Activated CD8-positive, alpha-beta T cell treated with anti-CD3 and anti-CD28 coated beads for 36 hours (primary cell): ENCODE data around the gene PNLIPRP3. TPM values are rescaled to one million over a fixed set of nuclear protein-coding genes. Genes with fewer than 3 reads are reported as not detected.

Experiments
- ATAC-seq: fragments of 200-7000 bp; cut with Tn5 transposase; one replicate; pipeline ENCODE4 v1.10.0; 2021; ENCODE audit warnings: mild to moderate bottlenecking, moderate library complexity
- CTCF ChIA-PET: fragments of 350-600 bp; sonication (Branson Sonifier 250); formaldehyde crosslinking; loops from one replicate; lab custom pipeline; 2021; ENCODE audit warnings: antibody characterized with exemption; lab: Charles Lee
- POLR2A ChIA-PET: fragments of 350-600 bp; sonication (Branson Sonifier 250); formaldehyde crosslinking; loops from one replicate; lab custom pipeline; 2021; ENCODE audit warnings: antibody characterized with exemption; lab: Charles Lee
- DNase-seq: peaks from one replicate; pipeline ENCODE4 v3.0.0-alpha.2; 2020
- H3K27ac Mint-ChIP-seq: one replicate; pipeline ENCODE4 v1.8.0; 2021; ENCODE audit warnings: mild to moderate bottlenecking, mixed read lengths
- H3K27me3 Mint-ChIP-seq: one replicate; pipeline ENCODE4 v1.8.0; 2021; ENCODE audit warnings: mixed read lengths
- H3K36me3 Mint-ChIP-seq: one replicate; pipeline ENCODE4 v1.8.0; 2021; ENCODE audit warnings: low read depth, mixed read lengths
- H3K4me1 Mint-ChIP-seq: one replicate; pipeline ENCODE4 v1.8.0; 2021; ENCODE audit warnings: low read depth, mixed read lengths
- H3K4me3 Mint-ChIP-seq: one replicate; pipeline ENCODE4 v1.8.0; 2021; ENCODE audit warnings: mild to moderate bottlenecking, moderate library complexity, mixed read lengths
- H3K9me3 Mint-ChIP-seq: one replicate; pipeline ENCODE4 v1.8.0; 2021; ENCODE audit warnings: mixed read lengths
- CTCF ChIP-seq: fragments of 200-600 bp; IDR thresholded peaks from one replicate; pipeline ENCODE4 v1.8.0; 2022; ENCODE audit warnings: antibody characterized with exemption, mild to moderate bottlenecking
- intact Hi-C: fragments of 100-400 bp; cut with micrococcal nuclease; formaldehyde crosslinking; loops from one replicate; pipeline ENCODE4 v1.10.0; 2022
- total RNA-seq, 2 experiments: library from RNA; stranded (reverse); gene quantifications; one replicate each; pipeline ENCODE4 v1.2.3, GENCODE V29; 2021

The PNLIPRP3 gene
- total RNA-seq, 2 experiments from 2014 or later = not detected

- CTCF ChIA-PET = no interaction called here
- DNase-seq = no peak
- Mint-ChIP-seq H3K36me3 (no peaks in the 10 kb centered on the region), H3K4me3 (no peak overlapping the region), H3K4me1 (no peaks in the 10 kb centered on the region), H3K9me3 (no peaks in the 10 kb centered on the region), H3K27ac (no peak overlapping the region), H3K27me3 (peaks cover 4% of the 10 kb centered on the region)
- no peak for TF ChIP-seq CTCF
- POLR2A ChIA-PET = no interaction called here
- no peak for ATAC-seq
- intact Hi-C loops = no loop called here
Observed at GRCh38 chr10:116395223-116395985, 32.2 kb upstream of the PNLIPRP3 start.

GRCh38 chr10:116398224-116398623 lies 29.4 kb upstream of the PNLIPRP3 start:
- TF ChIP-seq CTCF = no peak
- ATAC-seq (no peak), DNase-seq (no peak)
- Mint-ChIP-seq H3K9me3 (no peaks in the 10 kb centered on the region), H3K4me1 (no peaks in the 10 kb centered on the region), H3K4me3 (no peak overlapping the region), H3K36me3 (no peaks in the 10 kb centered on the region), H3K27me3 (no peaks in the 10 kb centered on the region), H3K27ac (no peak overlapping the region)
- ChIA-PET CTCF (no interaction called here), POLR2A (no interaction called here)
- intact Hi-C loops = no loop called here

- no peak for TF ChIP-seq CTCF
- no peak overlapping the region for H3K4me3 Mint-ChIP-seq
Observed at GRCh38 chr10:116402858-116403257, 24.8 kb upstream of the PNLIPRP3 start.

GRCh38 chr10:116403740-116404250 lies 23.9 kb upstream of the PNLIPRP3 start:
- Mint-ChIP-seq H3K4me1 (no peaks in the 10 kb centered on the region), H3K36me3 (no peaks in the 10 kb centered on the region), H3K4me3 (no peak overlapping the region), H3K27ac (no peak overlapping the region), H3K9me3 (no peaks in the 10 kb centered on the region), H3K27me3 (no peaks in the 10 kb centered on the region)
- intact Hi-C loops = loop anchor here (10.0 kb wide), 1 partner anchor 61 kb away; no protein-coding TSS in a partner anchor
- ChIA-PET POLR2A (no interaction called here), CTCF (no interaction called here)
- TF ChIP-seq CTCF = no peak
- DNase-seq (no peak), ATAC-seq (no peak)

More at GRCh38 chr10:116402858-116403257, 24.8 kb upstream of the PNLIPRP3 start:
- DNase-seq (no peak), ATAC-seq (no peak)
- ChIA-PET CTCF (no interaction called here), POLR2A (no interaction called here)
- intact Hi-C loops = loop anchor here (10.0 kb wide), 1 partner anchor 62 kb away; no protein-coding TSS in a partner anchor
- Mint-ChIP-seq H3K27me3 (no peaks in the 10 kb centered on the region), H3K36me3 (no peaks in the 10 kb centered on the region), H3K4me1 (no peaks in the 10 kb centered on the region), H3K9me3 (no peaks in the 10 kb centered on the region), H3K27ac (no peak overlapping the region)

GRCh38 chr10:116408719-116409118 lies 18.9 kb upstream of the PNLIPRP3 start:
- CTCF ChIA-PET = no interaction called here
- ATAC-seq = no peak
- POLR2A ChIA-PET = no interaction called here
- DNase-seq = no peak
- Mint-ChIP-seq H3K27ac (no peak overlapping the region), H3K9me3 (no peaks in the 10 kb centered on the region), H3K36me3 (no peaks in the 10 kb centered on the region), H3K27me3 (peaks cover 1% of the 10 kb centered on the region), H3K4me1 (no peaks in the 10 kb centered on the region), H3K4me3 (no peak overlapping the region)
- no peak for TF ChIP-seq CTCF
- intact Hi-C loops = loop anchor here (10.0 kb wide), 1 partner anchor 56 kb away; no protein-coding TSS in a partner anchor
